Panc1 (cell line): ENCODE results near the gene FZD4. TPM values are rescaled to one million over a fixed set of nuclear protein-coding genes. Genes with fewer than 3 reads are reported as not detected.

ENCODE experiments used
- ATAC-seq: fragments of 200-7000 bp; cut with Tn5 transposase; 2 replicates; pipeline ENCODE4 v1.9.1; 2020; ENCODE audit warnings: mild to moderate bottlenecking, moderate library complexity
- BruUV-seq: library from RNA; stranded (reverse); fragments of 400-500 nt; replicated peaks from 2 replicates; lab custom pipeline; 2021; lab: Mats Ljungman, UMichigan
- CTCF ChIA-PET: fragments of 300-600 bp; sonication (Branson Sonifier 250); formaldehyde crosslinking; loops from one replicate; lab custom pipeline; 2022; ENCODE audit warnings: antibody characterized with exemption; lab: Charles Lee
- POLR2A ChIA-PET: fragments of 300-600 bp; sonication (Branson Sonifier 250); formaldehyde crosslinking; loops from one replicate; lab custom pipeline; 2022; ENCODE audit warnings: antibody characterized with exemption; lab: Charles Lee
- DNase-seq: peaks from one replicate; pipeline ENCODE4 v3.0.0-alpha.2; 2010; ENCODE audit warnings: low read depth, low spot score
- H3K27ac ChIP-seq: 2 replicates; pipeline ENCODE4 v1.5.1; 2011; ENCODE audit warnings: mild to moderate bottlenecking, low read length, inconsistent platforms
- H3K27me3 ChIP-seq: fragments of 200-500 bp; sonication (Bioruptor generic); 2 replicates; pipeline ENCODE4 v1.6.0; 2014; ENCODE audit warnings: low read length, inconsistent platforms; ENCODE audit not compliant: control insufficient read depth, insufficient read depth
- H3K36me3 ChIP-seq: fragments of 200-500 bp; sonication (Bioruptor generic); 2 replicates; pipeline ENCODE4 v1.5.1; 2014; ENCODE audit warnings: inconsistent platforms, mild to moderate bottlenecking, low read length, moderate library complexity; ENCODE audit not compliant: control insufficient read depth, insufficient read depth
- H3K4me1 ChIP-seq: 2 replicates; pipeline ENCODE4 v1.5.1; 2011; ENCODE audit warnings: inconsistent platforms, mild to moderate bottlenecking, low read length, moderate library complexity; ENCODE audit not compliant: control insufficient read depth, insufficient read depth
- H3K4me3 ChIP-seq, 2 experiments: 2 replicates each; pipeline ENCODE4 v1.5.1; 2011 to 2012; ENCODE audit warnings: low read depth in 2 of 2, low read length in 2 of 2, mild to moderate bottlenecking in 2 of 2, inconsistent platforms in 1 of 2, moderate library complexity in 1 of 2
- H3K9me3 ChIP-seq: fragments of 200-500 bp; sonication (Bioruptor generic); 2 replicates; pipeline ENCODE4 v1.5.1; 2014; ENCODE audit warnings: low read depth, mild to moderate bottlenecking, inconsistent platforms, low read length, moderate library complexity; ENCODE audit not compliant: control insufficient read depth, insufficient read depth
- POLR2AphosphoS5 ChIP-seq: IDR thresholded peaks from 2 replicates; pipeline ENCODE4 v1.6.1; 2012; ENCODE audit warnings: mild to moderate bottlenecking, low read depth, low read length, moderate library complexity
- SIN3A ChIP-seq: IDR thresholded peaks from 2 replicates; pipeline ENCODE4 v1.6.1; 2012; ENCODE audit warnings: low read depth, mild to moderate bottlenecking, low read length, moderate library complexity, borderline replicate concordance; ENCODE audit not compliant: insufficient read depth
- TCF7L2 ChIP-seq: IDR thresholded peaks from 2 replicates; pipeline ENCODE4 v1.6.1; 2011; ENCODE audit warnings: mild to moderate bottlenecking, low read depth, low read length, inconsistent platforms
- in situ Hi-C: cut with HindIII; loops from 2 replicates; pipeline ENCODE4 v1.10.0; 2016; ENCODE audit warnings: low sequenced_read_pairs, low pct_unique_long_range_greater_than_20kb
- intact Hi-C: fragments of 100-400 bp; cut with micrococcal nuclease; formaldehyde crosslinking; loops from one replicate; pipeline ENCODE4 v1.10.0; 2022; ENCODE audit not compliant: unreplicated experiment
- total RNA-seq: library from RNA; stranded (reverse); gene quantifications from one replicate; pipeline ENCODE4 v1.2.1, GENCODE V29; 2021; ENCODE audit not compliant: unreplicated experiment
- TF ChIP-seq, protein P1 (sequence below): fragments of 450-650 bp; IDR thresholded peaks from 2 replicates; pipeline ENCODE4 v1.5.1; 2017; ENCODE audit warnings: mild to moderate bottlenecking
- TF ChIP-seq, protein P2 (sequence below), 2 experiments: IDR thresholded peaks; 2 replicates each; pipeline ENCODE4 v1.6.1; 2011 to 2012; ENCODE audit warnings: low read depth in 2 of 2, control low read depth in 1 of 2, low read length in 1 of 2, mild to moderate bottlenecking in 1 of 2, moderate library complexity in 1 of 2; ENCODE audit not compliant: insufficient read depth in 1 of 2

FZD4 gene
- total RNA-seq, 1 experiment from 2014 or later: 11.1 TPM

DNA sequence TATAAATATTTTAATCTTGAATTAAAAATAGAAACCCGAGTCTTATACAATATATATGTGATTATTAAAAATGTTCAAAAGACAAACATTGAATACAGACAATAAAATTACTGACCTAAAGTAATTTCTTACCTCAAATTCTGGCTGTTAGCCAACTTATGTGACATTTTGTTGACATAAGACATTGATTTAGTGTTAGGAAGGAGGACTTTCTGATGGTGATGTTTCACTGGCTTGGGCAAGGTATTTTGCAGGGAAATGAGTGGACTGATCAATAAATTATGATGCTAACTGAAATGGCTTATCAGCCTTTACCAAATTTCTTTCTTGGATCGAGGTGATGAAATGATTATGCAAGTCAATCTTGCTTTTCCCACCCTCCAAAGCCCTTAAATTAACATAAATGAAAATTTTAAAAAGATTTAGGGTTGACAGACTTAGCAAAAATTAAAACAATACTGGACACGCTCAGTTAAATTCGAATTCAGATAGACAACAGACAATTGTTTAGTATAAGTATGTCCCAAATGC lies 33.2 kb upstream of the FZD4 start:
- no peaks in the 10 kb centered on the region for H3K27me3 ChIP-seq
- H3K36me3 ChIP-seq: no peaks in the 10 kb centered on the region
- H3K9me3 ChIP-seq: no peaks in the 10 kb centered on the region
- CTCF ChIA-PET: interaction anchor here (0.5 kb wide), 1 partner anchor 16 kb away, joined by 4 read pairs; no protein-coding TSS in a partner anchor
- ATAC-seq: no peak
- in situ Hi-C loops: no loop called here
- no peak for DNase-seq
- BruUV-seq: no TSS peak
- H3K4me1 ChIP-seq: peaks cover 6% of the 10 kb centered on the region; the same call in 1 of the 2 replicates
- TF ChIP-seq, protein P1, sequence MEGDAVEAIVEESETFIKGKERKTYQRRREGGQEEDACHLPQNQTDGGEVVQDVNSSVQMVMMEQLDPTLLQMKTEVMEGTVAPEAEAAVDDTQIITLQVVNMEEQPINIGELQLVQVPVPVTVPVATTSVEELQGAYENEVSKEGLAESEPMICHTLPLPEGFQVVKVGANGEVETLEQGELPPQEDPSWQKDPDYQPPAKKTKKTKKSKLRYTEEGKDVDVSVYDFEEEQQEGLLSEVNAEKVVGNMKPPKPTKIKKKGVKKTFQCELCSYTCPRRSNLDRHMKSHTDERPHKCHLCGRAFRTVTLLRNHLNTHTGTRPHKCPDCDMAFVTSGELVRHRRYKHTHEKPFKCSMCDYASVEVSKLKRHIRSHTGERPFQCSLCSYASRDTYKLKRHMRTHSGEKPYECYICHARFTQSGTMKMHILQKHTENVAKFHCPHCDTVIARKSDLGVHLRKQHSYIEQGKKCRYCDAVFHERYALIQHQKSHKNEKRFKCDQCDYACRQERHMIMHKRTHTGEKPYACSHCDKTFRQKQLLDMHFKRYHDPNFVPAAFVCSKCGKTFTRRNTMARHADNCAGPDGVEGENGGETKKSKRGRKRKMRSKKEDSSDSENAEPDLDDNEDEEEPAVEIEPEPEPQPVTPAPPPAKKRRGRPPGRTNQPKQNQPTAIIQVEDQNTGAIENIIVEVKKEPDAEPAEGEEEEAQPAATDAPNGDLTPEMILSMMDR: no peak
- TF ChIP-seq SIN3A: no peak
- TF ChIP-seq TCF7L2: no peak
- TF ChIP-seq POLR2AphosphoS5: no peak
- TF ChIP-seq, protein P2, sequence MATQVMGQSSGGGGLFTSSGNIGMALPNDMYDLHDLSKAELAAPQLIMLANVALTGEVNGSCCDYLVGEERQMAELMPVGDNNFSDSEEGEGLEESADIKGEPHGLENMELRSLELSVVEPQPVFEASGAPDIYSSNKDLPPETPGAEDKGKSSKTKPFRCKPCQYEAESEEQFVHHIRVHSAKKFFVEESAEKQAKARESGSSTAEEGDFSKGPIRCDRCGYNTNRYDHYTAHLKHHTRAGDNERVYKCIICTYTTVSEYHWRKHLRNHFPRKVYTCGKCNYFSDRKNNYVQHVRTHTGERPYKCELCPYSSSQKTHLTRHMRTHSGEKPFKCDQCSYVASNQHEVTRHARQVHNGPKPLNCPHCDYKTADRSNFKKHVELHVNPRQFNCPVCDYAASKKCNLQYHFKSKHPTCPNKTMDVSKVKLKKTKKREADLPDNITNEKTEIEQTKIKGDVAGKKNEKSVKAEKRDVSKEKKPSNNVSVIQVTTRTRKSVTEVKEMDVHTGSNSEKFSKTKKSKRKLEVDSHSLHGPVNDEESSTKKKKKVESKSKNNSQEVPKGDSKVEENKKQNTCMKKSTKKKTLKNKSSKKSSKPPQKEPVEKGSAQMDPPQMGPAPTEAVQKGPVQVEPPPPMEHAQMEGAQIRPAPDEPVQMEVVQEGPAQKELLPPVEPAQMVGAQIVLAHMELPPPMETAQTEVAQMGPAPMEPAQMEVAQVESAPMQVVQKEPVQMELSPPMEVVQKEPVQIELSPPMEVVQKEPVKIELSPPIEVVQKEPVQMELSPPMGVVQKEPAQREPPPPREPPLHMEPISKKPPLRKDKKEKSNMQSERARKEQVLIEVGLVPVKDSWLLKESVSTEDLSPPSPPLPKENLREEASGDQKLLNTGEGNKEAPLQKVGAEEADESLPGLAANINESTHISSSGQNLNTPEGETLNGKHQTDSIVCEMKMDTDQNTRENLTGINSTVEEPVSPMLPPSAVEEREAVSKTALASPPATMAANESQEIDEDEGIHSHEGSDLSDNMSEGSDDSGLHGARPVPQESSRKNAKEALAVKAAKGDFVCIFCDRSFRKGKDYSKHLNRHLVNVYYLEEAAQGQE (IDR thresholded peaks at IDR 0.05; ENCODE audit: insufficient read depth in 1 of 2, low read depth in 2 of 2, low read length in 1 of 2): no peak
- intact Hi-C loops: loop anchor here (10.0 kb wide), 1 partner anchor 64 kb away; no protein-coding TSS in a partner anchor
- no peak overlapping the region; the same call in 1 of the 2 replicates for H3K27ac ChIP-seq
- POLR2A ChIA-PET: no interaction called here
- H3K4me3 ChIP-seq: no peak overlapping the region

DNA sequence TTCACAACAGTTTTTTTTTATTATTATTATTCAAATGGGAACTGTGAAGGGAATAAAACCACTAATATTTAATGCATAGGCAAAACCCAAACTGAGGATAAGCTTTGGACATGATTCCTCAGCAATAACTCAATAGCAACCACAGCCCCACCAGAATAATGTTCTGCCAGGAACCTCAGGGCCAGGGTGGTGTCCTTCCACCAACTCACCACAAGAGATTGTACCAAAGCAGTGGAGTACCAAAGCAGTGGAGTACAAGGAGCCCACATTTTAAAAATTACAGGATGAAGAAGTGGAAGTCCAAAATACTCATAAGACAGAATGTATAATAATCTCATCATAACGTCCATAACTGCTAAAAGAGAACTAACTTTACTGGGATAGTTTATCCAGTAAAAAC lies 32.5 kb upstream of the FZD4 start:
- DNase-seq: no peak
- no peak for ATAC-seq
- H3K4me3 ChIP-seq: no peak overlapping the region
- ChIA-PET POLR2A (no interaction called here), CTCF (interaction anchor here (0.6 kb wide), 1 partner anchor 33 kb away, joined by 6 read pairs; no protein-coding TSS in a partner anchor)
- no TSS peak for BruUV-seq
- H3K4me1 ChIP-seq: peaks cover 6% of the 10 kb centered on the region; the same call in 1 of the 2 replicates
- in situ Hi-C loops (no loop called here), intact Hi-C loops (loop anchor here (10.0 kb wide), 1 partner anchor 63 kb away; no protein-coding TSS in a partner anchor)
- no peaks in the 10 kb centered on the region for H3K9me3 ChIP-seq
- H3K27ac ChIP-seq: no peak overlapping the region
- TF ChIP-seq, protein P2 (IDR thresholded peaks at IDR 0.05; ENCODE audit: insufficient read depth in 1 of 2, low read depth in 2 of 2, low read length in 1 of 2): no peak
- TF ChIP-seq, protein P1: no peak
- TF ChIP-seq POLR2AphosphoS5: no peak
- TF ChIP-seq TCF7L2: no peak
- TF ChIP-seq SIN3A: no peak
- no peaks in the 10 kb centered on the region for H3K36me3 ChIP-seq
- H3K27me3 ChIP-seq: no peaks in the 10 kb centered on the region
